Large intestine (tissue), 3 donors: ENCODE measurements around the gene L2HGDH. TPM values are rescaled to one million over a fixed set of nuclear protein-coding genes. Genes with fewer than 3 reads are reported as not detected.

ENCODE experiments used
- DNase-seq, 2 donors: peaks; one replicate each; pipeline versions ENCODE4 v3.0.0 to v3.0.0-alpha.2; 2013
- H3K27ac ChIP-seq: one replicate; pipeline ENCODE4 v1.5.1; 2013; ENCODE audit warnings: low read length
- H3K27me3 ChIP-seq: 2 replicates; pipeline ENCODE4 v1.6.1; 2013; ENCODE audit warnings: low read length; ENCODE audit not compliant: control insufficient read depth, insufficient read depth
- H3K36me3 ChIP-seq: 2 replicates; pipeline ENCODE4 v1.6.1; 2013; ENCODE audit warnings: low read length; ENCODE audit not compliant: control insufficient read depth, insufficient read depth
- H3K4me1 ChIP-seq: one replicate; pipeline ENCODE4 v1.6.1; 2013; ENCODE audit warnings: low read length; ENCODE audit not compliant: control insufficient read depth, insufficient read depth
- H3K4me3 ChIP-seq: one replicate; pipeline ENCODE4 v1.5.1; 2013; ENCODE audit warnings: low read length
- H3K9me3 ChIP-seq: one replicate; pipeline ENCODE4 v1.6.1; 2013; ENCODE audit warnings: mild to moderate bottlenecking, low read depth, low read length, moderate library complexity; ENCODE audit not compliant: control insufficient read depth
- WGBS: methylation state at CpG from one replicate; pipeline ENCODE4 v1.1.5; 2013; ENCODE audit warnings: low lambda C conversion rate; ENCODE audit not compliant: insufficient coverage; 5-methylcytosine and 5-hydroxymethylcytosine counted together
- polyA plus RNA-seq: library from polyadenylated mRNA; unstranded; fragments of 120-200 nt; gene quantifications from one replicate; pipeline ENCODE4 v1.2.1, GENCODE V29; 2013

The L2HGDH gene
- polyA plus RNA-seq, 1 donor, result 8.6 TPM

DNA sequence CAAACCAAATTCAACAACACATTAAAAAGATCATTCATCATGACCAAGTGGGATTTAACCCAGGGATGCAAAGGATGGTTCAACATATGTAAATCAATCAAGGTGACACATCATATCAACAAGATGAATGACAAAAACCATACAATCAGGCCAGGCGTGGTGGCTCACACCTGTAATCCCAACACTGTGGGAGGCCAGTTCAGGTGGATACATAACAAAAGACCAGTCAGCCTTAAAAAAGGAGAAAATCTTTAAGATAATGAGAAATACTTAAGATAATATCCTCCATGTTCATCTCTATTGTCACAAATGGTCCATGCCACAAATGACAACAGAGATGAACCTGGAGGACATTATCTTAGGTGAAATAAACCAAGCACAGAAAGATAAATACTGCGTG is 12.4 kb downstream of the L2HGDH start:
- H3K27me3 ChIP-seq, result no peaks in the 10 kb centered on the region
- no peaks in the 10 kb centered on the region for H3K9me3 ChIP-seq
- no peak overlapping the region for H3K27ac ChIP-seq
- peaks cover 2% of the 10 kb centered on the region for H3K4me1 ChIP-seq
- H3K36me3 ChIP-seq, result no peaks in the 10 kb centered on the region
- DNase-seq, result no peak
- no peak overlapping the region for H3K4me3 ChIP-seq
- no CpG with 5 or more reads among the region's 2 CpGs for WGBS

DNA sequence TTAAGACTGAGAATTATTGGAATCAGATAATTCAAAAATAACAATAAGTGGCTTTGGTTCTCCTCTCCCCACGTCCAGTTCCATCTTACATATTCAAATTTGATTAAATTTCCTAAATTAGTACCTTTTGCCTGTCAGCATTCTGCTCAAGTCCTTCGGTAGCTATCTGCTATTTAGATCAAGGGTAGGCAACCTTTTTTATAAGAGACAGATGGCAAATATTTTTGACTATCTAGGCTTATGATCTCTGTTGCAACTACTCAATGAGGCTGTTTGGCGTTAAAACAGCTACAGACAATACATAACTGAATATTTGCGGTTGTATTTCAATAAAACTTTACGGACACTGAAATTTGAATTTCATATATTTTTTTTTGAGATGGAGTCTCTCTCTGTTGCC is 21.7 kb downstream of the L2HGDH start:
- DNase-seq, result no peak
- no peaks in the 10 kb centered on the region for H3K4me1 ChIP-seq
- H3K4me3 ChIP-seq, result no peak overlapping the region
- H3K36me3 ChIP-seq, result peaks cover 7% of the 10 kb centered on the region
- H3K27me3 ChIP-seq, result no peaks in the 10 kb centered on the region
- H3K27ac ChIP-seq, result no peak overlapping the region
- WGBS, result 100% methylated on average over 4 of the region's 5 CpGs
- H3K9me3 ChIP-seq, result no peaks in the 10 kb centered on the region

DNA sequence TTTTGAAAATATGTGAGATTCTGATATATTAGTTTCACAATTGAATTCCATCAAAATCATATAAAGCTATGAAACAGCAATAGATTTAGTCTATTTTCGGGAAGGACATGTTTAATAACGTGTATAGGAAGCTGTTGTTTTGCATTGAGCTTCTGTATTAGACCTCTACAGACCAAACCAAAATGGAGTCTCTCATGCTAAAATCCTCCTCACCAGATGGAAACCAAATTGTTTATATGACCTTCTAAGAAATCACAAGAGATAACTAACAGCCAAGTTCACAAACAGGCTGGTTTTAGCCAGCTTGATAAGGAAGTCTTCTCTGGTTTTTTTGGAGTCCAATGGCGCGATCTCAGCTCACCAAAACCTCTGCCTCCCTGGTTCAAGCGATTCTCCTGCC is 23.9 kb downstream of the L2HGDH start:
- WGBS, result no CpG with 5 or more reads among the region's 5 CpGs

DNA sequence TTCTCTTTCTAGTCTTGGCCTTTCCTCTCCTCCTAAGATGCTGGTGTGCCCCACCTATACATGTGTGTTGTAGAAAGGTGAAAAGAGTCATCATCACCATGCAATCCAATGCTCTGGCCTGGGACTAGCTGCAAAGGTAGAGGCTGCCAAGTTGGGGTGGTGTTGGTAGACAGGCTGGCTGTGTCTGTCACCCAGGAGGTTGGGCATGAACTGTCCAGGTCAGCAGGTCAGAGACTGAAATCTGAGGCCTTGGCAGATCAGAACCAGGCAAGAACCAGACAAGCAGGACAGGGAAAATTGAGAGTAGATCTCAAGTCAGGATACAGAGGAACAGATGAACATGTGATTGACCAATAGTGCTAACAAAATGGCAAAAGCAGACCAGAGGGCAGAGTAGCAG is 26.2 kb downstream of the L2HGDH start:
- DNase-seq, result no peak
- no peaks in the 10 kb centered on the region for H3K27me3 ChIP-seq
- no peaks in the 10 kb centered on the region for H3K4me1 ChIP-seq
- no peak overlapping the region for H3K27ac ChIP-seq
- no peaks in the 10 kb centered on the region for H3K9me3 ChIP-seq
- no peak overlapping the region for H3K4me3 ChIP-seq
- H3K36me3 ChIP-seq, result peaks cover 10% of the 10 kb centered on the region

More for the DNA sequence above, 23.9 kb downstream of the L2HGDH start:
- H3K27ac ChIP-seq, result no peak overlapping the region
- no peak for DNase-seq
- H3K27me3 ChIP-seq, result no peaks in the 10 kb centered on the region
- H3K36me3 ChIP-seq, result peaks cover 7% of the 10 kb centered on the region
- no peaks in the 10 kb centered on the region for H3K9me3 ChIP-seq
- no peak overlapping the region for H3K4me3 ChIP-seq
- no peaks in the 10 kb centered on the region for H3K4me1 ChIP-seq

DNA sequence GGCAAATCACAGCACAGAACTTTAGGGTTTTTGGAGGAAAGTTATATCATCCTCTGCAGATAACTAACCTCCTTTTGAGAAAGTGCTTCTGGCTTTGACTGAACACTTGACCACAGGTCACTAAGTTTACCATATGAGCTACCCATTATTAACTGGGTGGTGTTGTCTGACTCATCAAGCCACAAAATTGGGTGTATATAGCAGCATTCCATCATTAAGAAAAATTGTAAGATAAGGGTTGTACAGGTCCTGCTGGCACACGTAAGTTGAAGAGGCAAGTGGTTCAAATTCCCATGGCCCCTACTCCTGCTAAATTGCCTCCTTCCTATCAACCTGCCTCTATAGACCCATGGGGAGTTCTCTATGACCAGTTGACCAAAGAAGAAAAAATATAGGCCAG is 39.5 kb downstream of the L2HGDH start:
- Histone ChIP-seq H3K27me3 (no peaks in the 10 kb centered on the region), H3K4me1 (no peaks in the 10 kb centered on the region), H3K4me3 (no peak overlapping the region), H3K9me3 (no peaks in the 10 kb centered on the region), H3K36me3 (peaks cover 7% of the 10 kb centered on the region), H3K27ac (no peak overlapping the region)
- no peak for DNase-seq
- WGBS, result no CpG with 5 or more reads among the region's 1 CpG

DNA sequence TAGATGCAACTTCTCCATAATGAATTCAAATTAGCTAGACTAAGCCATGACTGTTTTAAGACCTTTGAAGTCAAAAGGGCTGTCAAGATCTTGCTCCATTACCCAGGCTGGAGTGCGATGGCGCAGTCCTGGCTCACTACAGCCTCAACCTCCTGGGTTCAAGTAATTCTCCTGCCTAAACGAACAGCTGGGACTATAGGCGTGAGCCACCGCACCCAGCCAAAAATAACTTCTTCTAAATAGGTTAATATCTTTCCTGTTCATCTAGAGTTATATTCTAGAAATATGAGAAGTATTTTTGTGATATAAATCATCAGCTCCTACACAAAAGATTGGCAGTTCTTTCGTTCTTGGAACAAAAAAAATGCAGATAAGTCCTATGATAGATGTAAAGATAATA is 41.1 kb downstream of the L2HGDH start:
- H3K27me3 ChIP-seq, result no peaks in the 10 kb centered on the region
- WGBS, result 100% methylated on average over 1 of the region's 6 CpGs

GRCh38 chr14:50265029-50265428 is 47.0 kb downstream of the L2HGDH start:
- no peak overlapping the region for H3K27ac ChIP-seq
- peaks cover 3% of the 10 kb centered on the region for H3K36me3 ChIP-seq
- H3K4me3 ChIP-seq, result no peak overlapping the region
- no peaks in the 10 kb centered on the region for H3K27me3 ChIP-seq
- no peaks in the 10 kb centered on the region for H3K9me3 ChIP-seq
- DNase-seq, result no peak
- H3K4me1 ChIP-seq, result no peaks in the 10 kb centered on the region

More for the DNA sequence above, 41.1 kb downstream of the L2HGDH start:
- H3K9me3 ChIP-seq, result no peaks in the 10 kb centered on the region
- no peak for DNase-seq
- H3K4me3 ChIP-seq, result no peak overlapping the region
- H3K4me1 ChIP-seq, result no peaks in the 10 kb centered on the region
- H3K36me3 ChIP-seq, result peaks cover 3% of the 10 kb centered on the region
- no peak overlapping the region for H3K27ac ChIP-seq

- H3K4me1 ChIP-seq, result no peaks in the 10 kb centered on the region
- peaks cover 3% of the 10 kb centered on the region for H3K36me3 ChIP-seq
- H3K27me3 ChIP-seq, result no peaks in the 10 kb centered on the region
- DNase-seq, result no peak
- WGBS, result 87% methylated on average over 3 of the region's 4 CpGs
- no peak overlapping the region for H3K27ac ChIP-seq
- no peak overlapping the region for H3K4me3 ChIP-seq
- no peaks in the 10 kb centered on the region for H3K9me3 ChIP-seq
Observed at GRCh38 chr14:50263321-50263720, 48.7 kb downstream of the L2HGDH start.

DNA sequence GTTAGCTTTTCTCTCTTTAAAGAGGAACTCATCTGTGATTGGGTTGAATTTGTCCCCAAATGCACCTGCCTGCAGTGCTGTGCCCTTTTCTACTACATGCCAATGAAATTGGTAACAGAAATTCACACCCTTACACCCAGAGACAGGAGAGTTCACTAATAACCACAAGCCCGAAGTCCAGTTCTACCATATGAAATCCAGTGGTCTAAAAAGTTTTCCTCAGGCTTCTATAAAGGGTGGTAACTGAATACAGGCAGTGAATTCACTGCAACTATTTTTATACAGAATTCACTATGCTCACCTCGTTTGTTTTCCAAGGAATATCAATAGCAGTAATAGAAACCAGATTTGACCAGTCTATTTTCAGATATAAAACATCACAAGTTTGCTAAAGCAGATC is 49.2 kb downstream of the L2HGDH start:
- H3K27ac ChIP-seq, result no peak overlapping the region
- H3K9me3 ChIP-seq, result no peaks in the 10 kb centered on the region
- no peaks in the 10 kb centered on the region for H3K4me1 ChIP-seq
- DNase-seq, result no peak
- no CpG with 5 or more reads among the region's 2 CpGs for WGBS
- no peak overlapping the region for H3K4me3 ChIP-seq
- no peaks in the 10 kb centered on the region for H3K27me3 ChIP-seq
- peaks cover 3% of the 10 kb centered on the region for H3K36me3 ChIP-seq

GRCh38 chr14:50260511-50260910 is 51.5 kb downstream of the L2HGDH start:
- Histone ChIP-seq H3K36me3 (no peaks in the 10 kb centered on the region), H3K4me3 (no peak overlapping the region), H3K9me3 (no peaks in the 10 kb centered on the region), H3K27ac (no peak overlapping the region), H3K27me3 (no peaks in the 10 kb centered on the region), H3K4me1 (no peaks in the 10 kb centered on the region)
- no CpG with 5 or more reads among the region's 3 CpGs for WGBS
- no peak for DNase-seq

DNA sequence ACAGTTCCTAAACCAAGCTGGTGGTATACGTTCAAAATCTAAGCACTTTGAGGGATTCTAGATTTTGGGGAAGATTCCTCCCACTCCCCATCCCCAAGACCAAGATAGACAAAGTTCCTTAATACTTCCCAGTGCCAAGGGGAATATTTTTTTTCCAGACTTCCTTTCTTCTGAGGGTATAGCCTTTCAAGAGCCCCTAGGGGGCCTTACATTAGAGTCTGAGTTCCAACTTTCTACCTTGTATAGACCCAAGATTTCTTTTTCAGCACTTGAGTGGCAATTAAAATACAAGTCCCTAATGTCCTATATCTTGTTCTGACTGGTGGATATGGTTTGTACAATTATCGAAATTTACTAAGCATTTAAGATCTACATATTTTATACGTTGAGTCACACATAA is 52.0 kb downstream of the L2HGDH start:
- Histone ChIP-seq H3K4me3 (no peak overlapping the region), H3K27me3 (no peaks in the 10 kb centered on the region), H3K4me1 (no peaks in the 10 kb centered on the region), H3K27ac (no peak overlapping the region), H3K36me3 (no peaks in the 10 kb centered on the region), H3K9me3 (no peaks in the 10 kb centered on the region)
- no peak for DNase-seq
- 85% methylated on average over 2 of the region's 3 CpGs for WGBS
